GM19239 (cell line): ENCODE measurements around the gene SUGP1.
"Not testable (repeated sequence)": the region's sequence is repeated elsewhere in the genome, so short reads cannot be mapped to it uniquely, and the experiment has no call there.

Source experiments
- DNase-seq: peaks from one replicate; pipeline ENCODE4 v3.0.0; 2011; ENCODE audit warnings: low spot score; ENCODE audit not compliant: insufficient read length
- FAIRE-seq: peaks from 2 replicates; lab custom pipeline; 2011; peaks lifted over from hg19 to GRCh38; lab: Jason Lieb, UNC

The SUGP1 gene

DNA sequence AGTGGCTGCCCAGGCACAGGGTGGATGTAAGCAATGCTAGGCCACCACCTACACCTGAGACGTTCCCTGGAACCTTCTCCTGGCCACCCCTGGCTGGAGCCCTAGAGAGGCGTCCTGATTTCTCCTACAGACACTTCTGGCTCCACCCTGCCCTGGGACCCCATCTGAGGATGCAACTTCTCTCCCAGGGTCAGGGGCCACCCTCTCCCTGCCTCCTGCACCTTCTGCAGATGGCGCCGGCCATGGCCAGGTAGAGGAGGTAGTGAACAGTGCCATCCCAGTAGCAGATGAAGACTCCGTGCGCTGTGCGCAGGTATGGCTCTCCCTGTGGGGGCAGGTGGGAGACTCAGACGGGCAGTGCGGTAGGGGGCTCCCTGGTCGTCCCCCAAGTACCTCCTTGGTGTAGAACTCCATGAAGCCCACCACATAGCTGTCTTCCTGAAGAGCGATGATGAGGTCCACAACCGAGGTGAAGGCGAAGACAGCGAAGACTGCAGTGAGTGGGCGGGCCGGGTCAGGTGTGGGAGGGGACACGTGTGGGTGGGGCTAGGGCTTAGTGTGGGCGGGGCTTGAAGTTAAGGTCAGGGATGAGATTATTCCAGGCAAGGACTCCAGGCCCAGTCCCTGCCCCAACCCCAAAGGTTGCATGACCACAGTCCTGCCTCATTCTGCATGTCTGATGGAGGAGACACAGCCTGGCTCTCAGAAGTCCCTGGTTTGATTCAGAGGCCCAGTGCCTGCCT is 50.2 kb downstream of the SUGP1 start:
- DNase-seq (no peak), FAIRE-seq (no peak)

DNA sequence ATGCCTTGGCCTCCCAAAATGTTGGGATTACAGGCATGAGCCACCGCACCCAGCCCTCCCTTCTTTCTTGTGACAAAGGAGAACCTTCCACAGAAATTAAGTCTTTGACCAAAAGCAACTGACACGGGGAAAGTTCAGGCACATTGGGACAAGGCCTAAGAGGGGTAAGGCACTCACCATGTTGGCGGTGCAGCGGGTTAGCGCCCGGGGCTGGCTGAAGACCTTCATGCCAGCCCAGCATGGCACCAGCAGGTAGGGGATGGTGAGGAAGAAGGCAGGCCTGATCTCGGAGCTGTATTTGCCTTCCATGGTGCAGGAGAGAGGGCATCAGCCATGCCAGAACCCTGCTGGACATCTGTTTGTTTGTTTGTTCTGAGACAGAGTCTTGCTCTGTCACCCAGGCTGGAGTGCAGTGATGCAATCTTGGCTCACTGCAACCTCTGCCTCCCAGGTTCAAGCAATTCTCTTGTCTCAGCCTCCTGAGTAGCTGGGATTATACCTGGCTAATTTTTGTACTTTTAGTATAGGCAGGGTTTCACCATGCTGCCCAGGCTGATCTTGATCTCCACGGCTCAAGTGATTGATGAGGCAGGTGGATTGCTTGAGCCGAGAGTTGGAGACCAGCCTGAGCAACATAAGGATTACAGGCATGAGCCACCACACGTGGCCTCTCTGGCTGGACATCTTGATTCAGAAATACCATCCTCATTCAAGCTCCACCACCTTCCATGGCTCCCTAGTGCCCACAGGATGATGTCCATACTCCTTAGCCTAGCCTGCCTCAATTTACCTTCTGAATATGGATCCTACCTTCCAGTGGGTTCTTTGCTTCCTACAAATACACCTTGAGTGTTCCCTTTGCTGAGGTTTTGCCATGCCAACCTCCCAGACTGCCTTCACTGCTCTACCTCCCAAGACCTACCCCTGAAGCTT is 51.6 kb downstream of the SUGP1 start:
- no peak for FAIRE-seq
- no peak for DNase-seq

GRCh38 chr19:19267305-19267704 is 53.0 kb downstream of the SUGP1 start:
- no peak for FAIRE-seq
- DNase-seq: no peak

GRCh38 chr19:19263886-19264487 is 56.3 kb downstream of the SUGP1 start:
- no peak for DNase-seq
- FAIRE-seq: no peak

- DNase-seq (no peak), FAIRE-seq (no peak)
These were observed 57.9 kb downstream of the SUGP1 start for GRCh38 chr19:19262190-19263057.

DNA sequence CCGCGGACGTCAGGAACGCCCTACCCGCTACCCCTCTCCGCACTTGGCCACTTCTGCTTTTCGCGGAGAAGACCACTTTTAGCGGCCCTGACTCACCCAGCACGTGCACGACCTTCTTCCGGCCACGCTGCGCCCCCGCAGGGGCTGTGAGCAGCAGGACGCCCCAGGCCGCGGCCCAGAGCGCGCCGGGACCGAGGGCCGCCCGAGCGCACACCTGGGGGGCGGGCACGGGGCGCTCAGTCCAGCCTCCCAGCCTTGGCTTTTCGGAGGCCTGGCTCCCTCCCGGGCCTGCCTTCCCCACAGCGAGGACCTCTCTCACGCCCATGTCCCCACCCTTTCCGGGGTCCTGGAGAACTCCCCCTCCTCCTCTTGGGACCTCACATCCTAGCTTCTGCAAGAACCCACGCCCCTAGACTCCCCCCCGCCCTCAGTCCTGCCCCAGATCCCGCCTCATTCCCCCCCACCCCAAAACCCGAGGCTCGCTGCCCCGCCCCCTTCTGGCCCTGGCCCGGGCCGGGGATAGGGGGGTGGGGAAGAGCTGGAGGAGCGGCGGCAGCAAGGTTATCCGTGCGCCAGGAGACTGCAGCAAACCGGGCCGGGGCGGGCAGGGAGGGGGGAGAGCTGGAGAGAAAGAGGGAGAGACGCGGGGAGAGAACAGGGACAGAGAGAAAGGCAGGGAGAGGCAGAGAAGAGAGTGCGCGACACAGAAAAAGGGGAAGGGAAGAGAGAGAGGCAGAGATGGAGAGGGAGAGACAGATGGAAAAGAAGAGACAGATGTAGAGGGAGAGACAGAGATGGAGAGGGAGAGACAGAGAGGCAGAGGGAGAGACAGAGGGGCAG is 58.7 kb downstream of the SUGP1 start:
- DNase-seq (no peak), FAIRE-seq (no peak)

DNA sequence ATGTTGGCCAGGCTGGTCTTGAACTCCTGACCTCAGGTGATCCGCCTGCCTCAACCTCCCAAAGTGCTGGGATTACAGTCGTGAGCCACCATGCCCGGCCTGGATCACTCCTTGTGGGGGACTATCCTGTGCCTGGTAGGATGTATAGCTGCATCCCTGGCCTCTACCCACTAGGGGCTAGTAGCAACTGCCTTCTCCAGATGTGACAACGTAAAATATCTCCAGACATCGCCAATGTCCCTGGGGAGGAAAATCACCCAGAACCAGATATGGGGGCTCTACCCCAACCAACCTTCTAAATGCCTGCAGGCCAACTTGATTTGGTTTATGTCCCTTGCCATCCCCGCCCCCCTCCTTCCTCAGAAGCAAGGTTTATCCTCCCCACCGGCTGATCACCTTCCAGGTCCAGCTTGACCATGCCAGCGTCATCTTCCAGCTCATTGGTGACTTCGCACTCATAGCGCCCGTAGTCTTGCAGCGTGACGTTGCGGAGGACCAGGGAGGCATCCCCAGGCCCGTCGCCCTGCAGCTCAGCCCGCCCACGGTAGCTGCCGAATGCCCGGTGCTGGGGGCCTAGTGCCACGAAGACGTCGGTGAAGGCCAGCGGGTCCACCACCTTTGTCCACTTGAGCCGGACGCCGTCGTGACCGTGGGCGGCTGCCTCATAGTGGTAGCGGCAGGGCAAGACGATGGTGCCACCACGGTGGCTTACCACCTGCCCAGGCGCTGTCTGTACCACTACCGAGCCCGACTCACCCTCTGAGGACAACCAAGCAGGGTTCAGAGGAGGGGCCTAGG is 59.7 kb downstream of the SUGP1 start:
- no peak for FAIRE-seq
- no peak for DNase-seq

GRCh38 chr19:19259741-19260140 is 60.6 kb downstream of the SUGP1 start:
- DNase-seq: peak; percentile 65
- no peak for FAIRE-seq

DNA sequence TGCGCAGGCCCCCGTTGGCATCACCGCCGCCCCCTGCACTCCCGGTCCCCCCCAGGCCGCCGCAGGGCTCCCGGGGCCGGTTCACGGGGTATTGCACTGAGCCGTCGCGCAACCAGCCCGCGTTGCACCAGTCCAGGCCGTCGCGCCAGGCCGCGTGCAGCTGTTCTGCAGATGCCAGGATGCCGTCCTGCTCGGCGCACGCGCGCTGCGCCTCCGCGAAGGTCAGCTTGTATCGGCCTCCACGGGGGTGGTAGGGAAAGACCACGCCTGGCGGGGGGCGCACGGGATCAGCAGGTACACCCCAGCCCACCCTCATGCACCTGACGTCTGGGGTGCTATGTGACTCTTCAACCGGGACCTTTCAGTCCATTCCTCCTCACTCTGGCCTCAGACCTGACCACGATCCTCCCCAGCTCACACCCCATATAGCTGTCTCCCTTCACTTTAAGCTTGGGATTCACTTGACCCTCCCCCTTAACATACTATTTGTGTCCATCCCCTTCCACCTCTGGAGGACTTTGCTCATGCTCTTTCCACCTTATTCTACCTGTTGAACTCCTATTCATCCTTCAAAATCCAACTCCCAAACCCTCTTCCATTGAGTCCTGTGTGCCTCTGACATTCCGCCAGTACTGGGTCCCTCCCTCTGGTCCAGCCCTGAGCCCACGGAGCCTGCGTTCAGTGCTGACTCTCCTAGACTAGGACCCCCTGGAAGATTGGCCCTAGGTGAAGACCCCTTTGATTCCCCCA is 61.5 kb downstream of the SUGP1 start:
- no peak for DNase-seq
- FAIRE-seq: no peak

DNA sequence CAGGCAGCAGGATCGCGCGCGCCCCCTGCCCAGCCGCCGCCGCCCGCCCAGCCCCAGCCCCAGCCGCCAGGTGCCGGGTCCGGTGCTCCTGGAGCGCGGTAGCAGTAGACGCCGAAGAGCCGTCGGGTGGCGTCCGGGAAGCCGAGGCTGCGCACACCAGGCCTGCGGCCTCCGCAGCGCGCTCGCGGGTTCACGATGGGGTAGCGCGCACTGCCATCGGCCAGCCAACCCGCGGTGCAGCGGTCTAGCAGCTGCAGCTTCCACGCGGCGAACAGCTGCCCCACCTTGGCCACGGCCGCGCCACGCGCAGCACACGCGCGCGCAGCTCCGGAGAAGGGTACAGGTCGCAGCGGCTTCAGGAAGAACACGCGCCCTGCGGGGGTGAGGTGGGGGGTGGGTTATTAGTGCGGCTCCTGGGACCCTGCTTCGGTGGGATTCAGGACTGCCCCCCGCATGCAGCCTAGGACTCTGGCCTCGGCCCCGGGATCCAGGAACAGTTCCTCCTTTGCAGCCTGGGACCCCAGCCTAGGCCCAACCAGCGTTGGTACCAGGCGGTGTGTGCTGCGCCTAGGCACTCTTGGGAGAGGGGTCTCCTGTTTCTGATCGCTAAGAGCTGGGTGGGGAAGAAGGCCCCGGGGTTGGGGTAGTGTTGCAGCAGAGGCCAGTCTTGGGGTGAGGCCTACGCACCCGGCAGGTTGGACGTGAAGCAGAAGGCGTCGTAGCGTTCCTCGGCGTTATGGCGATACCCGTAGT is 62.3 kb downstream of the SUGP1 start:
- FAIRE-seq (no peak), DNase-seq (no peak)

DNA sequence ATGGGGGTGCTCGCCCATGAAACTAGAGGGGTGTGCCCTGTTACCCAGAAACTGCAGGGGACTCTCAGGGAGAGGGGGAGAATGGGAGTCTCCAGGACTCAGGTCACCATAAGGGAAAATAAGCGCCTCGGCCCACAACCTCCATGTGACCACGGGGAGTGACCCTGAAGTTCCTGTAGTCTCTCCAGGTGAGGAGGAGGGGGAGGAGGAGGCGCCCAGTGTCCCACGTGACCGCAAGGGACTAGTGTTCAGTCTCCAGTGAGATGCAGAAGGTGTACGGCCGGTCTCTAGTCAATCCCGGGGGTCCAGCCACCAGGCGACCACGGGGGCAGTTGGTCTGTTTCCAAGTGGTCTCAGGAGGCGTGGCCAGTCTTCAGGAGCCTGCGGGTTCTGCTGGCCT is 63.2 kb downstream of the SUGP1 start:
- FAIRE-seq (no peak), DNase-seq (no peak)

DNA sequence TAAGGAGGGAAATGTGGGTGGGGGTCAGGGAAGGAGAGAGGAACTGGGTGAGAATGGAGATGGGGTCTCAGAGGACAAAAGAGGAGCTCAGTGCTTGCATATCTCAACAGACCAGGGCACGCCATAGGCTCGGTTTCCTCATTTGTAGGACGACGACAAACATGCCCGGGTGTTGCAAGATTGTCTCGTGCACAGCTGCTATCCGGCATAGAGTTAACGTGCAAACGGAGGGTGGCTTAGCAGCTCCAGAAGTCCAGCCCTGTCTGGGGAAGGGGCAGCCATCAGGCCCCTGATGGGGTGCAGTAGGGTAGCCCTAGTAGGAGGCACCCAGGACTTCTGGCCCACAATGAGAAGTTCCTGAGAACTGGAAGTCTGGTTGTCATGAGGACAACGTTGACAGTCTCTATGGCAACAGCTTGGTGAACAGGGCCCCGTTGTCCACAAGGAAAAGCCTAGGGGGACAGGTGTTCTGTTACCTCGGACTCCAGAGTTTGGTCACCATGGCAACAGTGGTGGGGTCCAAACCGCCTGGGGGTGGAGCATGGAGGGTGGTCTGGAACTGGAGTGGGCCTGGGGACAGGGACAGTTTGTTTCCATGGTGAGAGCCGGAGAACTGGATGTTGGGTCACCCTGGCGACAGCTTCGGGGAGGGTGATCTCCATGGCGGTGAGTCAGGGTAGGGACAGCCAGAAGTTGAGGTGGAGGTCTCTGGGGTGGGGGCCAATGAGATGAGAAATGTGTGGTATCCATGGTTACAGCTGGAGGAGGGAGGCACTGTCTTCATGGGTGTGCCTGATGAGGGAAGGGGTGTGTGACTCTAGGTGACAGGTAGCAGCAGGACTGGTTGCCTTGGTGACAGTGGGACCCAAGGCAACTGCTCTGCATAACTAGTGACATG is 64.0 kb downstream of the SUGP1 start:
- no peak for DNase-seq
- FAIRE-seq: no peak

DNA sequence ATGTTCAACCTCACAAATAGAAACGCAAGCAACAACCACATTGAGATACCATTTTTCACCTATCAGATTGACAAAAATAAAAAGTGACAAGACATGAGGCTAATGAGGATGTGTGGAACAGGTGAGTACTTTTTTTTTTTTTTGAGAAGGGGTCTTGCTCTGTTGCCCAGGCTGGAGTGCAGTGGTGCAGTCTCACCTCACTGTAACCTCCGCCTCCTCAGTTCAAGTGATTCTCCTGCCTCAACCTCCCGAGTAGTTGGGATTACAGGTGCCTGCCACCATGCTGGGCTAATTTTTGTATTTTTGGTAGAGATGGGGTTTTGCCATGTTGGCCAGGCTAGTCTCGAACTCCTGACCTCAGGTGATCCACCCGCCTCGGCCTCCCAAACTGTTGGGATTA is 66.9 kb downstream of the SUGP1 start:
- FAIRE-seq: not testable (repeated sequence)

DNA sequence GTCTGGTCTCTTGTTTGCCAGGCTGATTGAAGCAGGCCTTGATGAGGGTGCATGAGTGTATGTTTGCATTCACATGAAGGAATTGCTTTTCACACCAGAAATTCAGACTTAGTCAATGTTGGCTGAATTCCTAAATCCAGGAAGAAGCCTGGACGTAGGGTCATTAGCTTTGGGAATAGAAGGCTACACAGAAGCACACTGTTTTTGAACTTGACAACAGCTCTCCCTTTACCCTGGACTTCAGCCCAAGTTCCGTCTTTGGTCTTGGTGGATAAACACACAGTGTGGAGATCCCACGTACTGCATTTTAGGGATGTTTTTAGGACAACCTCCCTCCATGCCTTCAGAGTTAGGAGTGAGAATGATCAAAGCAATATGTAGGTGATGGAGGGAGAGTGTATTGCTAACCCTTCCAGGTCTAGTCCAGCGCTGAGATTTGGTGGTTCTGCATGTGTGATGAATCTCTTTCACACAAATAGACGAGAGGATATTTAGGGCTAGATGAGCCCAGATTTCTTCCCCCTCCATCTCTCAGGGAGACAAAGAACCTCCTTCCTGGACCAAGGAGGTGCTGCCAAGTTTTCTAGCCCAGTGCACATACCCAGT is 70.0 kb downstream of the SUGP1 start:
- no peak for DNase-seq
- FAIRE-seq: no peak

More for the DNA sequence above, 66.9 kb downstream of the SUGP1 start:
- not testable (repeated sequence) for DNase-seq

DNA sequence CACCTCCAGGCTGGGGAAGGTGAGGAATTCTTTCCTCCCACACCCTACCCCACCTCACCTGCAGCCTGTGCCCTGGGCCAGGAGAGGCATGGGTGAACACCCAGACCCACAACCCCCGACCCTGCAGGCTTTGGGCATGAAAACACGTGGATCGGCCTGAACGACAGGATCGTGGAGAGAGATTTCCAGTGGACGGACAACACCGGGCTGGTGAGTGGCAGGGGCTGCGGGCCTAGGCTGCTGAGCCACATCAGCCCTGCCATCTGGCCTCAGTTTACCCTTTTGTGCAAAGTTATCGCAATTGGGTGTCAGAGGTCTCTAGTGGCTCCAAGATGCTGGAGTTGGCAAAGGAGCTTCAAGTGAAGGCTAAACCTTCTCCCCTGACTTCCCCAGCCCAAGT is 79.8 kb downstream of the SUGP1 start:
- no peak for FAIRE-seq

DNA sequence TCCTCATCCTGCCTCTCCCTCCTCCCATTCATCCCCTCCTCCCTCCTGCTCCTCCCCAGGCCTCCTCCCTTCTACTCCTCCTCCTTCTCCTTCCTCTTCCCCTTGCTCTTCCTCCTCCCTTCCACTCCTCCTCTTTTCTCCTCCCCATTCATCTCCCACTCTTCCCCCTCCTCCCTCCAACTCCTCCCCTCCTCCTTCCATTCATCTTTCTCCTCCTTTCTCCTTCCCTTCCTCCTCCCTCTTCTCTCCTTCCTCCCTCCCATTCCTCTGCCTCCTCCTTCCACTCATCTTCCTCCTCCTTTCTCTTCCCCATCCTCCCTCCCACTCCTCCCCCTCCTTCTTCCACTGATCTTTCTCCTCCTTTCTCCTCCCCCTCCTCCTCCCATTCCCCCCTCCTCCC is 80.6 kb downstream of the SUGP1 start:
- DNase-seq (no peak), FAIRE-seq (no peak)

More for the DNA sequence above, 79.8 kb downstream of the SUGP1 start:
- no peak for DNase-seq
